ENCODE measurements around the gene ZSWIM5. TPM values are rescaled to one million over a fixed set of nuclear protein-coding genes. Genes with fewer than 3 reads are reported as not detected.
"Not testable (repeated sequence)": the region's sequence is repeated elsewhere in the genome, so short reads cannot be mapped to it uniquely, and the experiment has no call there.

Gene ZSWIM5
- total RNA-seq, 6 donors from 2014 or later: 2.0 to 6.3 (median 3.2) TPM

GRCh38 chr1:44994309-44994898, 212.0 kb downstream of the ZSWIM5 start:
- no peaks in the 10 kb centered on the region for H3K36me3 ChIP-seq
- H3K27me3 ChIP-seq: no peaks in the 10 kb centered on the region
- ATAC-seq (ENCODE audit: low FRiP score in 2 of 2) (no peak), DNase-seq (no peak)
- no peaks in the 10 kb centered on the region for H3K4me1 ChIP-seq
- H3K27ac ChIP-seq: no peak overlapping the region
- no peaks in the 10 kb centered on the region for H3K9me3 ChIP-seq
- no peak for TF ChIP-seq POLR2A (IDR thresholded peaks at IDR 0.05)
- no peak for TF ChIP-seq EP300 (IDR thresholded peaks at IDR 0.05)
- no peak for TF ChIP-seq CTCF (IDR thresholded peaks at IDR 0.05)
- TF ChIP-seq POLR2AphosphoS5 (IDR thresholded peaks at IDR 0.05): no peak
- 76% methylated on average over 7 of the region's 7 CpGs for whole genome bisulfite sequencing, 2 donors
- H3K4me3 ChIP-seq: no peak overlapping the region

GRCh38 chr1:44988531-44989156, 217.8 kb downstream of the ZSWIM5 start:
- no peak overlapping the region for H3K4me3 ChIP-seq
- H3K27ac ChIP-seq: no peak overlapping the region
- no peaks in the 10 kb centered on the region for H3K36me3 ChIP-seq
- DNase-seq (no peak), ATAC-seq (ENCODE audit: low FRiP score in 2 of 2) (no peak)
- no peak for TF ChIP-seq POLR2AphosphoS5 (IDR thresholded peaks at IDR 0.05)
- no peak for TF ChIP-seq CTCF (IDR thresholded peaks at IDR 0.05)
- TF ChIP-seq EP300 (IDR thresholded peaks at IDR 0.05): no peak
- no peak for TF ChIP-seq POLR2A (IDR thresholded peaks at IDR 0.05)
- peaks cover 10 to 16% (median 11%) of the 10 kb centered on the region in 4 donors for H3K4me1 ChIP-seq
- WGBS, 2 donors: 90 to 94% methylated on average over 24 of the region's 24 CpGs
- H3K9me3 ChIP-seq: no peaks in the 10 kb centered on the region
- no peaks in the 10 kb centered on the region for H3K27me3 ChIP-seq

GRCh38 chr1:44985747-44986359, 220.6 kb downstream of the ZSWIM5 start:
- WGBS, 2 donors: 4 to 5% methylated on average over 18 to 19 of the region's 19 CpGs
- ATAC-seq (ENCODE audit: low FRiP score in 2 of 2) (peak in 1 of 2 donors; percentile 4), DNase-seq (no peak)
- H3K27ac ChIP-seq: peak overlapping the region in 3 of 4 donors; percentile 70 to 82 (median 74)
- peaks cover 0 to 2% (median under 1%) of the 10 kb centered on the region in 4 donors for H3K36me3 ChIP-seq
- no peak for TF ChIP-seq CTCF (IDR thresholded peaks at IDR 0.05)
- no peak for TF ChIP-seq POLR2AphosphoS5 (IDR thresholded peaks at IDR 0.05)
- TF ChIP-seq POLR2A (IDR thresholded peaks at IDR 0.05): no peak
- TF ChIP-seq EP300 (IDR thresholded peaks at IDR 0.05): no peak
- peaks cover 10 to 16% (median 11%) of the 10 kb centered on the region in 4 donors for H3K4me1 ChIP-seq
- H3K4me3 ChIP-seq: peak overlapping the region; percentile 31 to 93 (median 64)
- H3K9me3 ChIP-seq: no peaks in the 10 kb centered on the region
- H3K27me3 ChIP-seq: no peaks in the 10 kb centered on the region

GRCh38 chr1:44977372-44977771, 229.0 kb downstream of the ZSWIM5 start:
- DNase-seq; H3K4me1 ChIP-seq; H3K9me3 ChIP-seq; H3K4me3 ChIP-seq; H3K27ac ChIP-seq; H3K27me3 ChIP-seq; ATAC-seq (ENCODE audit: low FRiP score in 2 of 2): not testable (repeated sequence)
- H3K36me3 ChIP-seq: peaks cover 5 to 59% (median 42%) of the 10 kb centered on the region in 4 donors
- 97 to 100% methylated on average over 4 of the region's 4 CpGs for WGBS, 2 donors

- H3K4me3 ChIP-seq: no peak overlapping the region
- ATAC-seq (ENCODE audit: low FRiP score in 2 of 2) (no peak), DNase-seq (no peak)
- no peaks in the 10 kb centered on the region for H3K9me3 ChIP-seq
- peaks cover 5 to 66% (median 42%) of the 10 kb centered on the region in 4 donors for H3K36me3 ChIP-seq
- no peaks in the 10 kb centered on the region for H3K27me3 ChIP-seq
- H3K4me1 ChIP-seq: peaks cover 0 to 9% (median 6%) of the 10 kb centered on the region in 4 donors
- WGBS, 2 donors: 100% methylated on average over 2 of the region's 2 CpGs
- H3K27ac ChIP-seq: no peak overlapping the region
- TF ChIP-seq CTCF (IDR thresholded peaks at IDR 0.05) (no peak), POLR2A (IDR thresholded peaks at IDR 0.05) (no peak), POLR2AphosphoS5 (IDR thresholded peaks at IDR 0.05) (no peak), EP300 (IDR thresholded peaks at IDR 0.05) (no peak)
These were observed 230.2 kb downstream of the ZSWIM5 start for GRCh38 chr1:44976252-44976651.

Data from upper lobe of left lung (tissue), 6 donors.